Fibroblast of upper back skin (primary cell): ENCODE results near the gene NBPF20.
A peak's percentile ranks its signal among the peaks of the same experiment; 100 is the strongest.
"Not testable (repeated sequence)": the region's sequence is repeated elsewhere in the genome, so short reads cannot be mapped to it uniquely, and the experiment has no call there.

Source experiments
- DNase-seq: peaks from one replicate; pipeline ENCODE4 v3.0.0-alpha.2; 2013

Gene NBPF20

GRCh38 chr1:145425436-145426029, at the start of gene NBPF20:
Gene NBPF20 (minus strand): TSS chr1:145425603. CDS start chr1:145405272, 20,331 bp downstream.
- DNase-seq, result peak; percentile 56

- not testable (repeated sequence) for DNase-seq
Observed at GRCh38 chr1:145474837-145475368, 49.5 kb upstream of the NBPF20 start.

- not testable (repeated sequence) for DNase-seq
Observed at GRCh38 chr1:145472731-145473130, 47.3 kb upstream of the NBPF20 start.

GRCh38 chr1:145471365-145471764, 46.0 kb upstream of the NBPF20 start:
- not testable (repeated sequence) for DNase-seq

GRCh38 chr1:145465405-145466144, 40.2 kb upstream of the NBPF20 start:
- DNase-seq, result peak; percentile 98

- DNase-seq, result not testable (repeated sequence)
Observed at GRCh38 chr1:145464708-145465336, 39.4 kb upstream of the NBPF20 start.

GRCh38 chr1:145464017-145464416, 38.6 kb upstream of the NBPF20 start:
- not testable (repeated sequence) for DNase-seq

GRCh38 chr1:145460684-145461083, 35.3 kb upstream of the NBPF20 start:
- not testable (repeated sequence) for DNase-seq

- DNase-seq, result not testable (repeated sequence)
Observed at GRCh38 chr1:145460048-145460447, 34.6 kb upstream of the NBPF20 start.

GRCh38 chr1:145459591-145459990, 34.2 kb upstream of the NBPF20 start:
- DNase-seq, result not testable (repeated sequence)

- not testable (repeated sequence) for DNase-seq
Observed at GRCh38 chr1:145459063-145459462, 33.7 kb upstream of the NBPF20 start.

- DNase-seq, result not testable (repeated sequence)
Observed at GRCh38 chr1:145454824-145455177, 29.4 kb upstream of the NBPF20 start.

GRCh38 chr1:145453873-145454823, 28.7 kb upstream of the NBPF20 start:
- not testable (repeated sequence) for DNase-seq

- not testable (repeated sequence) for DNase-seq
Observed at GRCh38 chr1:145452506-145452905, 27.1 kb upstream of the NBPF20 start.

- DNase-seq, result peak; percentile 3
Observed at GRCh38 chr1:145451914-145452313, 26.5 kb upstream of the NBPF20 start.

- not testable (repeated sequence) for DNase-seq
Observed at GRCh38 chr1:145445219-145445618, 19.8 kb upstream of the NBPF20 start.

- not testable (repeated sequence) for DNase-seq
Observed at GRCh38 chr1:145442340-145442739, 16.9 kb upstream of the NBPF20 start.

- peak; percentile 4 for DNase-seq
Observed at GRCh38 chr1:145431363-145432256, 6.2 kb upstream of the NBPF20 start.

GRCh38 chr1:145430830-145431229, 5.4 kb upstream of the NBPF20 start:
- DNase-seq, result not testable (repeated sequence)

GRCh38 chr1:145429329-145429728, 3.9 kb upstream of the NBPF20 start:
- not testable (repeated sequence) for DNase-seq
